ENCODE results near the gene MAN2B2.

The MAN2B2 gene

GRCh38 chr4:6605114-6605513, 30.1 kb downstream of the MAN2B2 start:
- no peak for TF ChIP-seq CTCF (IDR thresholded peaks at IDR 0.05; ENCODE audit: low read depth, low read length)
- no peak overlapping the region for H3K4me3 ChIP-seq (ENCODE audit: low read depth, low read length)

- H3K4me3 ChIP-seq (ENCODE audit: low read depth, low read length): no peak overlapping the region
- TF ChIP-seq CTCF (IDR thresholded peaks at IDR 0.05; ENCODE audit: low read depth, low read length): no peak
These were observed 30.6 kb downstream of the MAN2B2 start for GRCh38 chr4:6605605-6606004.

- TF ChIP-seq CTCF (IDR thresholded peaks at IDR 0.05; ENCODE audit: low read depth, low read length): no peak
- no peak overlapping the region for H3K4me3 ChIP-seq (ENCODE audit: low read depth, low read length)
These were observed 31.7 kb downstream of the MAN2B2 start for GRCh38 chr4:6606465-6607235.

- no peak for TF ChIP-seq CTCF (IDR thresholded peaks at IDR 0.05; ENCODE audit: low read depth, low read length)
- H3K4me3 ChIP-seq (ENCODE audit: low read depth, low read length): no peak overlapping the region
These were observed 32.5 kb downstream of the MAN2B2 start for GRCh38 chr4:6607368-6608055.

- no peak overlapping the region for H3K4me3 ChIP-seq (ENCODE audit: low read depth, low read length)
These were observed 33.9 kb downstream of the MAN2B2 start for GRCh38 chr4:6608758-6609414.

GRCh38 chr4:6609415-6610079, 34.6 kb downstream of the MAN2B2 start:
- no peak overlapping the region for H3K4me3 ChIP-seq (ENCODE audit: low read depth, low read length)
- no peak for TF ChIP-seq CTCF (IDR thresholded peaks at IDR 0.05; ENCODE audit: low read depth, low read length)

More at GRCh38 chr4:6608758-6609414, 33.9 kb downstream of the MAN2B2 start:
- TF ChIP-seq CTCF (IDR thresholded peaks at IDR 0.05; ENCODE audit: low read depth, low read length): no peak

All from WI38 (cell line).